SKM-1 treated with dmso at 0.1 percent for 144 hours (cell line): ENCODE results near the gene P2RX7.
"Not testable (repeated sequence)": the region's sequence is repeated elsewhere in the genome, so short reads cannot be mapped to it uniquely, and the experiment has no call there.

Experiments
- DNase-seq: peaks from one replicate; lab custom pipeline; 2025; ENCODE audit not compliant: unreplicated experiment; lab: John Stamatoyannopoulos, UW

The P2RX7 gene

DNA sequence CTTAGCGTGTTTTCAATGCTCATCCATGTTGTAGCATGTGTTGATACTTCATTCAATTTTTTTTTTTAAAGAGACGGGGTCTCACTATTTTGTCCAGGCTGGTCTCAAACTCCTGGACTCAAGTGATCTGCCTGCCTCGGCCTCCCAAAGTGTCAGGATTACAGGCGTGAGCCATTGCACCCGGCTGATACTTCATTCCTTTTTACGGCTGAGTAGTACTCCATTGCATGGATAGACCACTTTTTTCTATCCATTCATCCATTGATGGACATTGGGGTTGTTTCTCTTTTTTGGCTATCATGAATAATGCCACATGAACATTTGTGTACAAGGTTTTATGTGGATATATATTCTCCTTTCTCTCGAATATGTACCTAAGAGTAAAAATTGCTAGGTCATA, 1.2 kb downstream of the P2RX7 start:
- no peak for DNase-seq

DNA sequence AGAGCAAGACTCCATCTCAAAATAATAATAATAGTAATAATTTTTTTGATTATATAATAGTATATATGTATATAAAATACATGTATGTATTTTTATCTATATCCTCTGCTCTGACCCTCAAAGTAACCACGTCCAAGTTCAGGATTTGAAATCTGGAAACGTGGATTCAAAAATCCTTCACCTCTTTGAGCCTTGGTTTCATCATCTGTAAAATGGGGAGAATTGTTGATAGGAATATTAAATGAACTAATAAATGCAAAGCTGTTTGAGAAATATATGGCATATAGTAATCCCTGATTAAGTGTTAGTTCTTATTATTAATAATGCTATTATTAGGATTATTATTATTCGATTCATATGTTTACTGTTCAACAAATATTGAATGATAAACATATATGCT, 2.6 kb downstream of the P2RX7 start:
- DNase-seq: no peak

DNA sequence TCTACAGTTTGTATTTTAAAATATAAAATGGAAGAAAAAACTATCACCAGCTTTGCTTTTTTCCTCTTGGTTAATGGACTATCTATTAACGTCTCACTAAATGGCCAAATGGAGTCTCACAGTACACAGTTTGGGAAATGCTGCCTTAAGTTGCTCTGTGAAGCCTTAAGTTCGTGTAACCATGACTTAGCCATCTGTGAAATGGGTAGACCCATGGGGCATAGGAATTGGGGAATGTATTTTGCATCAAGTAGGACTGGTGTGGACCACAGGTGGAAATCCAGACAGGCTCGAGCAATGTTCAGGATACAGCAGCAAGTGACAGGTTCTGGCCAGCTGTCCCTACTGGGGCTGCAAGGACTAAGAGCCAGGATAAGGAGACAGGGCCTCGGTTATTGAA, 4.8 kb downstream of the P2RX7 start:
- no peak for DNase-seq

DNA sequence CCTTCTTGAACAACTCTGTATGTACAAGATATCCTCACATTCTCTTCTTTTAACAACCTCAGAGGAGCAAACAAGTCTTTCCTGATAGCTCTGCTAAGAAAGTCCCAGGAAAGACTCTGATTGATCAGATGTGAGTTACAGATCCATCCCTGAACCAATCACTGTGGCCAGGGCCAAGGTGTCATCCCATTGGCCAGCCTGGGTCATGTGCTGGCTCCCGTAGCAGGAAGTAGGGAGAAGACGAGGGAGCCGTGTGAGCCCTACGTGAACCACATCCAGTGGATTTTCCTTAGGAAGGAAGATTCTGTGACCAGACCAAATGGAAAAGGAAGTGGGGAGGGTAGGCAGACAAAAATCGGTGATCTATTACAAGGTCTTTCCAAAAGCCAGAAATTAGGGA, 5.6 kb downstream of the P2RX7 start:
- no peak for DNase-seq

DNA sequence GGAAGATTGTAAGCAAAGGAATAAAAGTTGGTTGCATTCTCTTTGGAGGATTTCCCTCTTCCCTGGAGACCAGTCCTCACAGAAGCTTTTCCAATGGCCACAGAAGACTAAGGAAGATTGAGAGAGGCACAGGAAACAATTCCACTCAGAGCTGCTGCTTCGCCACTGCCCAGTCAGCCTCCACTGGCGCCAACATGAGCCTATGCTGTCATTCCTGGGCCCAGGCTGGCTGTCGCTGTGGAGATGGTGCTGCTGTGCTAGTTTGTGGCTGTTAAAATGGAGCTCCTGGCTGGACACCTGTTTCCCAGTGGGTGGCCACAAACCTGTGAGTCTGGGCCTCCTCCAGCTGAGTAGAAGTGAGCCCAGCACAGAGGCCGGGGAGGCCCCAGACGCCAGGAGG, 6.6 kb downstream of the P2RX7 start:
- DNase-seq: no peak

DNA sequence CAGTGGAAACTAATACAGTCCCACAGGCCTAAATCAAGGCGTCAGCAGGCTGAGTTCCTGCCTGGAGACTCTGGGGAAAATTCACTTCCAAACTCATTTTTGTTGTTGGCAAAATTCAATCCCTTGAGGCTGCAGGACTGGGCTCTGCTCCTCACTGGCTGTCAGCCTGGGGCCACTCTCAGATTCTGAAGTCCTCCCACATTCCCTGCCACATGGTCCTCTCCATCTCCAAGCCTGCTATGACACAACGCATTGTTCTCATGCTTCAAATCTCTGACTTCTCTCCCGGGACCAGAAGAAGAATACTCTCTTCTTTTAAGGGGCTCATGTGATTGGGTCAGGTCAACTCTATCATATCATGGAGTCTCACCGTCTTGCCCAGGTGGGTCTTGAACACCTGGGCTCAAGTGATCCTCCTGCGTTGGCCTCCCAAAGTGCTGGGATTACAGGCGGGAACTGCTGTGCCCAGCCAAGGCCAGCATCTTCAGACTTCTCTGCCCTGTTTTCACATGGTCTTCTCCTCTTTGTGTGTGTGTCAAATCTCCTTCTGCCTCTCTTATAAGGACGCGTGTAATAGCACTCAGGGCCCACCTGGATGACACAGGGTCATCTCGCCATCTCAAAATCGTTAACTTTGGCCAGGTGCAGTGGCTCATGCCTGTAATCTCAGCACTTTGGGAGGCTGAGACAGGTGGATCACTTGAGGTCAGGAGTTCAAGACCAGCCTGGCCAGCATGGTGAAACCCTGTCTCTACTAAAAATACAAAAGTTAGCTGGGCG, 9.7 kb downstream of the P2RX7 start:
- DNase-seq: no peak

DNA sequence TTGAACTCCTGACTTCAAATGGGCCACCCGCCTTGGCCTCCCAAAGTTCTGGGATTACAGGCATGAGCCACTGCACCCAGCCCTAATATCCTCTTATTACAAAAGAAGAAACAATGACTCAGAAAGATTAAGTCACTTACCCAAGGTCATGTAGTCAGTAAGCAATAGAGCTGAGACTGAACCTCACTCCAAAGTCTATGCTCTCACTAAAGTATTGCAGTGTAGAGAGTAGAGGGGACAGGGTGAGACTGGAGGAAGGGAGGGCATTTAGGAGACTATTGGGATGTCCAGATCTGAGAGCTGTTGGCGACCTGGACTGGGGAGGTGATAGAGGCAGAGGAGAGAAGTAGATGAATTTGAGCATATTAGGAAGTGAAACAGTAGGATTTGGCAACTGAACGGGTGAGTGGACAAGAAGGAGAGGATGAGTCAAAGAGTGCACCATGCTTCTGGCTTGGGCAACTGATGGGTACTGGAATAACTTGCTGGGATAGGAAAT, 11.8 kb downstream of the P2RX7 start:
- peak; percentile 43 for DNase-seq

DNA sequence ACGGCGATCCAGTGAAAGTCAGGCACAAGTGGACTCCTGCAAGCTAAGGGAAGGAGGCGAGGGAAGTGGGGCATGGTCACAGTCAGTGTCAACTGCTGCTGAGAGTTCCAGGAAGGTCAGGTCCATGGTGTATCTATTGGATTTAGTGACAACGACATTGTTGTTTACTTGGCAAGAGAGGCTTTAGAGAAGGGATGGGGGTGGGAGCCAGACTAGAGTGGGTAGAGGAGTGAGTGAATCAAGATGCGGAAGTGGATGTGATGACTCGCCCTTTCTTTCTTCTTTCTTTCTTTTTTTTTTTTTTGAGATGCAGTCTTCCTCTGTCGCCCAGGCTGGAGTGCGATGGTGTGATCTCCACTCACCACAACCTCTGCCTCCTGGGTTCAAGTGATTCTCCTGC, 12.5 kb downstream of the P2RX7 start:
- DNase-seq: peak; percentile 9

DNA sequence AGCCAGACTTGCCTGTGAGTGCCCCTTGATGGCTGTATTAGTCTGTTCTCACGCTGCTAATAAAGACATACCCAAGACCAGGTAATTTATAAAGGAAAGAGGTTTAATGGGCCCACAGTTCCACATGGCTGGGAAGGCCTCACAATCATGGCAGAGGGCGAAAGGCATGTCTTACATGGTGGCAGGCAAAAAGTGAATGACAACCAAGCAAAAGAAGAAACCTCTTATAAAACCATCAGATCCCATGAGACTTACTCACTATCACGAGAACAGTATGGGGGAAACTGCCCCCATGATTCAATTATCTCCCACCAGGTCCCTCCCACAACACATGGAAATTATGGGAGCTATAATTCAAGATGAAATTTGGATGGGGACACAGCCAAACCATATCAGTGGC, 16.6 kb downstream of the P2RX7 start:
- DNase-seq: not testable (repeated sequence)

DNA sequence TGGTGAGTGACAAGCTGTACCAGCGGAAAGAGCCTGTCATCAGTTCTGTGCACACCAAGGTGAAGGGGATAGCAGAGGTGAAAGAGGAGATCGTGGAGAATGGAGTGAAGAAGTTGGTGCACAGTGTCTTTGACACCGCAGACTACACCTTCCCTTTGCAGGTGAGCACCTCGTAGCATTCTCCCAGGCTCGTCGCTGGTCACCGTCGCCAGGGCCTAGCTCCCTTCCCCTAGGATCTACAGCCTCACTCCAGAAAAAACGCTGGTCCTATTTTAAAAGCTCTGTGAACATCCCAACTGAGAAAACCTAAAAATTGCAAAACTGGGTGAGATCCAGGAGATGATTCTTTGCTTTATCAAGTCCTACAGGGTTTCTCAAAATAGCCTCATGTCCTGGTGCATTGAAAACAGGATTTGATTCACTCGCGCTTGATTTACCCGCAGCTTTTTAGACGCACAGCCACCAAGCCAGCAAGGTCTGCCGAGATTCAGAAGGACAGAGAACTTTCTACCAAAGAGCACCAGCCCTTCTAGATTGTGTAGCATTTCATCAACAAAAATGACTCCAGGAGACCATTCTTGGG, 22.2 kb downstream of the P2RX7 start:
- no peak for DNase-seq

DNA sequence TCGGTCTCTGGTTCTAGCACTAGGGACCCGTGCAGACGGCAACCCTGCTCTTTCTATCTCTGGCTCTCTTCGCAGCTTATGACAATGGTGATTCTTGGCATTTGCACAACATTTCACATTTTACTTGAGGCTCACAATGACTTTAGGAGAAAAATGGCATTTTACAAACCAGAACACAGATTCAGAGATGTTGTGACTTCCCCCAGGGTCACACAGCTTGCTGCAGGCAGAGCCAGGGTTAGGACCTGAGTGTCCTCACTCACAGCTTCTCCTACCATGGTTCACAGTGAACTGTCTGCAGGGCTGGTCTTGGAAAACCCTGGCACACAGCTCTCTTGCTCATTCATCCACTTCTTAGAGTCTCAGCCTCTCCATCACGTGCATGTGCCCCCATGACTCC, 23.7 kb downstream of the P2RX7 start:
- no peak for DNase-seq

DNA sequence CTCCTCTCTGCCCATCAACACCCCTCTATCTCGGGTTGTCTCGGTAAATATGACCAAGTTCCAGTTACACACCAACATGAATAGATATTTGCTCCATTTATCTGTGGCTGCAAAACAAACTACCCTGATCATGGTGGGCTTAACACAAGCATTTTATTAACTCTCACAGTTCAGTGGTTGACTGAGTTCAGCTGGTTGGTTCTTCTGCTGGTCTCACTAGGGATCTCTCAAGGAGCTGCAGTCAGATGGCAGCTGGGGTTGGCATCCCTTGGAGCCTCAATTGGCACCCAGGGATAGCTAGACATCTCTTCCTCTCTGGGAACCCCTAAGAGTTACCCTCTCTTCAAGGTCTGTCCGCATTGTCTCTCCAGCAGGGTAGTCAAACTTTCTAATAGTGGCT, 25.4 kb downstream of the P2RX7 start:
- no peak for DNase-seq

DNA sequence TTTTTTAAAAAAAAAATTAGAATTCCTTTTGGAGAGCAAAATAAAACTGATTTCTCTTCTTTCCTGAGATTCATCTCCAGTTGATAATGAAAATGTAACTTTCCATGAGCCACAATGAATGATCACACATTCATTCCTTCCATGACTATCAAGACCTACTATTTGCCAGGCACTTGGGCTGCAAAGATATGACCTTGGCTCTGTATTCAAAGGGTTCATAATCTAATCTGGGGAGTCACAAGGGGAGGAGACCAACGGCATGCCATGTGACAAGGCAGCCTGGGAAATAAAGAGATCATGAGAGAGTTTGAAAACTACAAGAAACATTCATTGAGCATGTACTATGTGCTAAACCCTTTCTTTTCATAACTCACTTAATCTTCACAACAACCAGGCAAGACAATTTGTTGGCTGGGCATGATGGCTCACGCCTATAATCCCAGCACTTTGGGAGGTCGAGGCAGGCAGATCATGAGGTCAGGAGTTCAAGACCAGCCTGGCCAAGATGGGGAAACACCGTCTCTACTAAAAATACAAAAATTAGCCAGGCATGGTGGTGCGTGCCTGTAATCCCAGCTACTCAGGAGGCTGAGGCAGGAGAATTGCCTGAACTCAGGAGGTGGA, 26.2 kb downstream of the P2RX7 start:
- not testable (repeated sequence) for DNase-seq

DNA sequence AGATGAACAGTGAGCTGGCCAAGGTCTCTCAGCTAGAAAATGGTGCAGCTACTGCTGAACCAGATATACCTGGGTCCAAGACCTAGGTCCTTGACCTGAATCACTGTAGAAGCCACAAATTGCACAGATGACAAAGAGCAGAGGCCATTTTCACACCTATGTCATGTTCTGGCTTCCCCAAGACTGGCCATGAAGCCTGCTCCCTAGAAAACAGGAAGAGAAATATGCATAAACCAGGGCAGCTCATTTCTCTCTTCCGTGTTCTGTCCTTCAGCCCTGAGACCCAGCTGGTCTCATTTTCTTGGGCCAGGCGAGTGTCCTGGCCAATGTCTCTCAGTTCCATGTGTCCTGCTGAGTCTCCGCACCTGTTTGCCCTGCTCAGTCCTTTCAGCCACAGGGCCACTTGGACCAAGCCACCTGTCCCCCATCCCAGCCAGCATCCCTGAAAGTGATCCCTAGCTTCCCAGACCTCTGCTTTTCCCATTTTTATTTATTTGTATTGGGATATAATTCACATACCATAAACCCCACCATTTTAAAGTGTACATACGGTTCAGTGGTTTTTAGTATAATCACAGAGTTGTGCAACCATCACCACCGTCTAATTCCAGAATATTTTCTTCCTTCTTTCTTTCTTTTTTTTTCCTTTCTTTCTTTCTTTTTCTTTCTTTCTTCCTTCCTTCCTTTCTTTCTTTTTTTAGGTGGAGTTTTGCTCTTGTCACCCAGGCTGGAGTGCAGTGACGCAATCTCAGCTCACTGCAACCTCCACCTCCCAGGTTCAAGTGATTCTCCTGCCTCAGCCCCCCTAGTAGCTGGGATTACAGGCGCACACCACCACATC, 27.0 kb downstream of the P2RX7 start:
- peak; percentile 18 for DNase-seq

DNA sequence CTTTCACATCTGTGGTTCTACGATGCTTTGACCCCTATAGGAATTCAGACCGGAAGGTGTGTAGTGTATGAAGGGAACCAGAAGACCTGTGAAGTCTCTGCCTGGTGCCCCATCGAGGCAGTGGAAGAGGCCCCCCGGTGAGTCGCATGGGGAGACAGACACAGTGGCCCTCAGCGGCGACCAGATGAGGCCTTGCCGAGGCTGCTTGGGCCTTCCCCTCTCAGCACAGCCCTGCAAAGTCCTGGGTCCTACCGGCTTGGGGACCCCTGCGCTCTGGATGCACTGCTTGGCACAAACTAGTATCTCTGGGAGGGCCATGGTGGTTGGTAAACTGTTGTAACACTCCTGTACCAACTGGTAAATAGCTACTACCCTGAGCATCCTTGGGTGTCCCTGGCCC, 29.7 kb downstream of the P2RX7 start:
- DNase-seq: no peak

DNA sequence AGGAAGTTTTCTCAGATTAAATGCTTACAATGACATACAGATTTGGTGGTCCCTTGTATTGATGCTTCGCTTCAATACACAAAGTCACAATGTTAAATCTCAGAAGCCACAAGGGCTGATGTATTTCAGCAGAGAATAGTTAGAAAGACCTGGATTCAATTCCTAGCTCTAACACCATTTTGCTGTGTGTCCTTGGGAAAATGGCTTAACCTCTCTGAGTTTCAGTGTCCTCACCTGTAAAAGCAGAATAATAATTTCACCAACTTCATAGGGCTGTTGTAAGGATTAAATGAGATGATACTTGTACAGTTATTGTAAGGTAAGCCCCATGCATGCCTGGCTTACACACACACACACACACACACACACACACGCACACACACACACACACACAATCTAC, 30.3 kb downstream of the P2RX7 start:
- no peak for DNase-seq

DNA sequence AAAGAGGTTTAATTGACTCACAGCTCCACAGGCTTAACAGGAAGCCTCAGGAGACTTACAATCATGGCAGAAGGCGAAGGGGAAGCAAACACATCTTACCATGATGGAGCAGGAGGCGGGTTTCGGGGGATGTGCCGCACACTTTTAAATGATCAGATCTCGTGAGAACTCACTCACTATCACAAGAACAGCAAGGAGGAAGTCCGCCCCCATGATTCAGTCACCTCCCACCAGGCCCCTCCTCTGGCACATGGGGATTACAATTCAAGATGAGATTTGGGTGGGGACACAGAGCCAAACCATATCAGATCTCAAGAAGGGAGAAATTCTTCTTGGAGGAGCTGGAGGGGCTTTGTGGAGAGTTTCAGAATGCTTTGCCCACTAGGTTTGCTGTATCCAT, 32.2 kb downstream of the P2RX7 start:
- DNase-seq: not testable (repeated sequence)

DNA sequence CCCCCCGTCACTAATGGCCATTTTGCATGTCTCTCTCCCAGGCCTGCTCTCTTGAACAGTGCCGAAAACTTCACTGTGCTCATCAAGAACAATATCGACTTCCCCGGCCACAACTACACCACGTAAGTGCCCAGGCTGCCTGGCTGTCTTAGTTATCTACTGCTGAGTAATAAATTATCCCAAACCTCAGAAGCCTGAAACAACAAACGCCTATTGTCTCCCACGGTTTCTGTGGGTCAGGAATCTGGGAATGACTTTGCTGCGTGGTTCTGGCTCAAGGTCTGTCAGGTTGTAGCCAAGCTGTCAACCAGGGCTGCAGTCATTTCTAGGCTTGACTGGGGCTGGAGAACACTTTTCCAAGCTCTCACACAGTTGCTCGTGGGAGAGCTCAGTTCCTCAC, 32.6 kb downstream of the P2RX7 start:
- no peak for DNase-seq

DNA sequence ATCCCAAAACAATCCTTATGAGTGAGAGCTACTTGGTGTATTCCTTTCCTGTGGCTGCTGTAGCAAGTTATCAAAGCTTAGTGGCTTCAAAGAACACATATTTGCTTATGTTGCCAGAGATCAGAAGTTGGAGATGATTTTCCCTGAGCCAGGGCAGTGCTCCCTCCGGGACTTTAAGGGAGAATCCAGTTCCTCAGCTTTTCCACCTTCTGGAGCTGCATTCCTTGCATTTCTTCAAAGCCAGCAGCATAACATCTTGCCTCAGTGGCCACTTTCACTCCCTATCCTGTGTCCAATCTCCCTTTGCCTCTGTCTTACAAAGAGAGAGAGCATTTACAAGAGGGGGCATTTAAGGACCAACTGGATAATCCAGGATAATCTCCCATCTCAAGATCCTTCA, 33.7 kb downstream of the P2RX7 start:
- no peak for DNase-seq

DNA sequence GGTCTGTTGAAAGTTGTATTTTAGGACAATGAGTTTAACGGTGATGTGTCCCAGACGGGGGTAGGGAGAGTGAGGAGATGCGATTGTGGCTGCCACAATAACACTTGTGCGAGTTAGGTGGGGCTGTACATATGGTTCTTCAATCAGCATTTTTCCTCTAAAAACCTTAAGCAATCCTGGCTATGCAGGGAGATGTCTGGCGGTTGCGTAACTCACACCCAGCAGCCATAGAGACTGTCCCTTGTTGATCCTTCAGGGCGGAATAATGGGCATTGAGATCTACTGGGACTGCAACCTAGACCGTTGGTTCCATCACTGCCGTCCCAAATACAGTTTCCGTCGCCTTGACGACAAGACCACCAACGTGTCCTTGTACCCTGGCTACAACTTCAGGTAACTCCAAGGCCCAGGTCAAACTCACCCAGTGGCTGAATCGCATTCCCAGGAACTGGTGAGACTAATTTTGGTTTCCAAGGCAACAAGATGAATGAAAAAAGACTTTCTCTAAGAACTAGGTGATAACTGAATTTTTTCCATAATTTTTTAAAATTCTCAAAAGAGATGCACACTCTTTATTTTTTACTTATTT, 34.6 kb downstream of the P2RX7 start:
- DNase-seq: no peak

DNA sequence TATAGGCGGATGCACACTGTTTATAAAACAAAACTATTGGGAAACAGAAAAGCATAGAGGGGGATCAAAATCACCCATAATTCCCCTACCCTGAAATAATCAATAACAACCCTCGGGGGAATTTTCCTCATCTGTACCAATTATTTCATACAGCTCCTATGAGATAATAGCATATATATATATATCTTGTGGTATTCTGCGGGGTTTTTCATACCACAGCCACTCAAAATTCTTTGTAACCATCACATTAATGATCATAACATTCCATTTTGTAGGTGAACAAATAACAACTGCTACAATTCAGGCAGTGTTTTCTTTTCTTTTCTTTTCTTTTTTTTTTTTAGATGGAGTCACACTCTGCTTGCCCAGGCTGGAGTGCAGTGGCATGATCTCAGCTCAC, 35.3 kb downstream of the P2RX7 start:
- DNase-seq: no peak
